Kasumi-1 (cell line): ENCODE data around the gene PDE1C.

Experiments used
- DNase-seq, 2 experiments: peaks; one replicate each; lab custom pipeline; 2025; lab: John Stamatoyannopoulos, UW

PDE1C gene

DNA sequence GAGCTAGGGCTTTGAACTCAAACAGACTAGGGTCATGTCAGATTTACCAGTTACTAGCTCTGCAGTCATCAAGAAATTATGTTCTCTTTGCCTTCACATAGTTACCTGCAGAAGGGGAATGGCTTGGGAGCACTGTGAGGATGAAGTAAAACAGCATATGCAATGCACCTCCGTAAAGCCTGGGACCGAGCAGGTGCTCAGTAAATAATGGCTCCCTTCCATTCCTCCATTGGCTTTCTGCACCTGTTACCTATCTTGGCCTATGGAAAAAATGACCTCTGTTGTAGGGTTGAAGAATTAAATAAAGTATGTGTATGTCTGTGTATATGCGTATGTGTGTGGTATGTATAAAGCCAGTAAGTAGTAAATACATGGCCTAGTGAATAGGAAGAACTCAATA, 78.8 kb downstream of the PDE1C start:
- DNase-seq = no peak

GRCh38 chr7:31986878-31987518, 83.2 kb downstream of the PDE1C start:
- DNase-seq = no peak

DNA sequence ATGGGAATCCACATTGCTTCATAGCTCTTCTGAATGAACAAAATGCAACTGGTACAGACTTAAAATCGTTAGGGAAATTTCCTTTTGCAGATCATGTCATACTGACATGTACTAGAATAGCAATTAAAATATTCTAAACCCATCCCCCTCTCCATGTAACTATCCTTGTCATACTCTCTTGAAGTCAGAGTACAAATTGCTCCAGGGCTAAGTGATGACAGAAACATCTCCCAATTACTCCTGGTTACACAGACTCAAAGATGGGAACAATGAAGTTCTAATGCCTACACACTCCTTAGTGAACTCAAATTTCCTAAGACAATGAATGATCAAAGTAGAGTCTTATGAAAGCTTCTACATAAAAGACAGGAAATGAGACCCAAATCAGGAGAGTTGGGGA, 87.2 kb downstream of the PDE1C start:
- no peak for DNase-seq

GRCh38 chr7:31981874-31982390, 88.3 kb downstream of the PDE1C start:
- DNase-seq = no peak

DNA sequence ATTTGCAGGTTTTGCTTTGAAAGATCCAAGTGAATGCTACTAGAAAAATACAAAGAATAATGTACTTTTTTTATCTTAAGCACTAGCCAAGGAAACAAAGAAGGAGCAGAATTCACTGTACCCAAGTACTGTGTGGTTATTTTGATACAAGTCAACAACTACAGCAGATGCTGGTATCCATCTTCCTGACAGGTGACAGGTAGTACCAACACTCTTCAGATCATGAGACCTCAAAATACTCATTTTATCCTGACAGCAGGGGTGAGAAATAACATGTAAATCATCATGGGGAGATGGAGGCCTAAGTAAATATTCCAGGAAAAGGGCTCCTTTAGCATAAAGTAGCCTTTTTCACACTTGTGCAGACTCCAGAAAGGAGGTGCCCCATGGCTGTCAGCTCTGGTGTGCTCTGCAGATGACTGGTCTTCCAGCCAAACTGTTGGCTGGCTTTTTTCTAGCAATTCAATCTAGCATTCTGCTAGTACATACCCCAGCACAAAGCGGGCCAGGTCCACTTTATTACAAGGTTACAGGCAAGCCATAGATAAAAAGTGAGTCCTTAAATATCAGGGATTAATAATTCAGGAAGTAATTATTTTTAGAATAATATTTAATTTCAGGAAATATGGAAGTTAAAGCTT, 90.4 kb downstream of the PDE1C start:
- no peak for DNase-seq

DNA sequence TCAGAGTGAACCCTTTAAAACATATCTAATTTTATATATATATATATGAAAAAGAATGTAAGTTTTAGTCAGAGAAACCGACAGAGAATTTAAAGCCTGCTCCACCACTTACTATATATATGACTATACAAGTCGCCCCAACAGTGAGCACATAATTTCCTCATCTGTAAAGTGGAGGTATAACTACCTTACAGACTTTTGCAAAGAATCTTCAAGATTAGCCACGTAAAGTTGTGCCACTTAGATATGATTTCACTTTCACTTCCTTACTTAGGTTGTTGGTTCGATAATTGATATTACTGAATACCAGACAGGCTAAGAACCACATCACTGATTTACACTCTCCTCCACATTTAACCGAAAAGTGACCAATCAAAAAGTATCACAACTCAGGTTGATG, 94.7 kb downstream of the PDE1C start:
- DNase-seq = no peak

GRCh38 chr7:31974351-31974750, 95.9 kb downstream of the PDE1C start:
- peak; percentile 37 to 51 for DNase-seq

DNA sequence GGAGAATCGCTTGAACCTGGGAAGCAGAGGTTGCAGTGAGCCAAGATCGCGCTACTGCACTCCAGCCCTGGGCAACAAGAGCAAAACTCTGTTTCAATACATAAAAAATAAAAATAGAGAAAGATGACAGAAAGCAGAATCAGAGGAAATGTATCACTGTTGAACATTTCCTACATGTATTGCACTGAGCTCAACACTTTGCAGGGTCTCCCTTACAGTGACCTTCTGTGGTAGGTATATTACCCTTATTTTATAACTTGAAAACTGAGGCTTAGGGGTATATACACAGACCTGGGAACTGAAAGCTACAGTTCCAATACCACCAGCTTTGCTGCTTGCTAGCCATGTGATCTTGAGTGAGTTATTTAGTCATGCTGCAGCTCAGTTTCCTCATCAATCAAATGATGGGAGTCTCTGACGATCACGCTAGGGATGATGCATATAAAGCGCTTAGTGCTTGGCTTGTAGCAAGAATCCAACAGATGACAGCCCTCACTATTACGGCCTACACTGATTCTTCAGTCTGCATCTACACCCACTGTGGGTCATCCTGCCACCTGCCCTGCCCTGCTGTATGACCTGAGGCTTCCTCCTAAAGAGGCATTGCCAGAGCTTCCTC, 99.0 kb downstream of the PDE1C start:
- no peak for DNase-seq

- DNase-seq = no peak
Observed at GRCh38 chr7:31970501-31970900, 99.7 kb downstream of the PDE1C start.

- no peak for DNase-seq
Observed at GRCh38 chr7:31963569-31964175, 106.5 kb downstream of the PDE1C start.

- DNase-seq = no peak
Observed at GRCh38 chr7:31962246-31962645, 108.0 kb downstream of the PDE1C start.

- DNase-seq = no peak
Observed at GRCh38 chr7:31958226-31958625, 112.0 kb downstream of the PDE1C start.

DNA sequence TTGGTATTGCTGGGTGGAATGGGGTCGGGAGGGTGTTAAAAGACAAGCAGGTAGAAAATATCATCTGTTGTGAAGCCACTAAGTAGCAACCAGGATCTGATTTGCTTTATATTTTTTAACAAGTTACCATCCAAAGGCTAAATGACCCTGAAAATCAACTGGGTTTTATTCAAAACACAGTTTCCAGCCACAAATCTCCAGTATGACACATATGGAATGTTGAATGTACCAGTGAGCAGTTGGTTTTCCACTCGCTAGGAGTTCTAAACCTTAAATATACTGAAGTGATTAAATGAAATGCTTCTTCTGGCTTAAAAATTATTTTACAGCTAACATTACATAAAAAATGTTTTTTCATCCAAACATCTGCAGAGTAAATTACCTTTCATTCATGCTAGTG, 112.5 kb downstream of the PDE1C start:
- DNase-seq = no peak

DNA sequence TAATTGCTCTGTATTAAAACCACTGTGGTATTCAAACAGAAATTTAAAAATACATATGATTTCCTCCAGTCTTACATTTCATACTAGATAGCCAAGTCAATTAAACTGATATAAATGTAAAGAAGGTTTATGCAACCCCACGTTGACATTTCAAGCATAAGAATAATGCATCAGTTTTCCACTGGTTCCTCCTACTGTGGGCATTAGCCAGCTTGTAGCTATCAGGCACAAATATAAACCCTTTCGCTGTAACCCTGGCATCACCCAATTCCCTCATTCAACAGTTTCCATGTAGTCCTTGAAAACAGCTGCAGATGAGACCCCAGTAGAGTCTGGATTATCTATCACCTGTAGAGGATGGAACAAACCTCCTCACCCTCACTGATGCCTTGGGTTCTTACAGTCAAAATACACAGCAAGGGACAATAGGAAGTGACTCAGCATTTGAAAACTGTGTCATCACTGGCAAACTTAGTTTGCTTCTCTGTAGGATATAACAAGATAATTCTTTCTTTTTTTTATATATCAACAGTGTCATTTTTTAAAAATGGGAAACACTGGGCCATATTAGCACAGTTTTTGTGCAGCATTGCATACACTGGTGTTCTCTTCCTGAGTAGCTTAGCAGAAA, 113.0 kb downstream of the PDE1C start:
- DNase-seq = peak; percentile 43 to 52

GRCh38 chr7:31955641-31956040, 114.6 kb downstream of the PDE1C start:
- DNase-seq = no peak

- DNase-seq = no peak
Observed at GRCh38 chr7:31955021-31955420, 115.2 kb downstream of the PDE1C start.

DNA sequence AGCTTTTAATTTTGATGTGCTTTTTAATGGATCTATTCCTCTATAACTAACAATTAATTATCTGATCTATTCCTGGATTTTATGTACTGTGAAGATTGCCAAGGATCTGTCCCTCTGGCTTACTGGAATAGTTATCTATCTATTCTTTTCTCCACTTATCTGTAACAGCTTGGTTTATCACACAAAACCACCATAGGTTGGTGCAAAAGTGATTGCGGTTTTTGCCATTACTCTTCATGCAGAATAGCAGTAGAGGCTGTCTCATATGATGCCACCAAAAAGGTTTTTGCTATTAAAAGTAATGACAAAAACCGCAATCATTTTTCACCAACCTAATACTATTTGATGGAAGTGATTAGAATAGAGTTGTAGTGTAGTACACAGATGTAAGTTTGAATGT, 115.7 kb downstream of the PDE1C start:
- no peak for DNase-seq

GRCh38 chr7:31953432-31953831, 116.8 kb downstream of the PDE1C start:
- DNase-seq = no peak

DNA sequence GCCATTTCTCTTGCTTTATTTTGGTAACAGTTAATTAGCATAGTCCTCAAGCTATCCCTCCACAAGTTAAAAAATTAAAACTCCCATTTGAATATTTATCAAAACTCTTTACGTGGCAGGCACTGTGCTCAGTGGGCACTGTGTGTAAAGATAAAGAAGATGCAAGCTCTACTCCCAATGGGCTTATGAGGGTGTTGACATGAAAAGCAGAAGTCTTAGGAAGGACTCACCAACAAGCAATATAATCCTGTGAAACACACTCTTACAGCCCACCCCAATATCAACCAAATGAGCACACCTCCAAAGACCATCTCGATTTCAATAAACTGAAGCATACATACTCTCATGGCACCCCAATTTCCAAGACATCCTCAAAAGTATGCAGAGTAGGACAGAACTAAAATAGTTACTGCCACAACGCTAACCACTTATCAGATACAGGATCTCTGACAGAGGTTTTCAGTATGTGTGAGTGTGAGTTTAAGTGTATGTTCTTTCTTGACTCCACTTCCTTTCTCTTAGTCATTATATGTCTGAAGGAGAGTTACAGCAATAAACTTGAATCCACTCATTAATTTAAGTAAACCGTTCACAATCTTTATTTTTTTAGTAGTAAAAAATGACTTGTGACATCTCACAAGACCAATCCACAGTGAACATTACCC, 120.0 kb downstream of the PDE1C start:
- DNase-seq = peak; percentile 78 to 81

DNA sequence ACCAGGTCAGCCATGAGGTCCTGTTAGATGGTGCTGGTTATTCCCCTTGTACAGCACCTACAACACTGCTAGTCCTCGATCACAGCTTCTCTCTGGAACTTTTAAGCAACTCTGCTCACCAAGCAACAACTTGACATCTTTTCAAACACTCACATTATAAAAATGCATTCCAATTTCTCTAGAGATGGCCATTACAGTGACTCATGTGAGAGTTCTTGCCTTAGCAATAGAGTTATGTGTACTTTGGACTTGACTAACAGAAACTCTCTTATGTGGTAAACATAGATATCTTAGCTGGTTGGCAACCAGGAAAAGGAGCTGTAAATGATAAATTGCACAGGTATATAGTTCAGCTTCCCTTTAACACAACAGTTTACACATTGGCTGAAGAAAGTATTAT, 122.2 kb downstream of the PDE1C start:
- no peak for DNase-seq

DNA sequence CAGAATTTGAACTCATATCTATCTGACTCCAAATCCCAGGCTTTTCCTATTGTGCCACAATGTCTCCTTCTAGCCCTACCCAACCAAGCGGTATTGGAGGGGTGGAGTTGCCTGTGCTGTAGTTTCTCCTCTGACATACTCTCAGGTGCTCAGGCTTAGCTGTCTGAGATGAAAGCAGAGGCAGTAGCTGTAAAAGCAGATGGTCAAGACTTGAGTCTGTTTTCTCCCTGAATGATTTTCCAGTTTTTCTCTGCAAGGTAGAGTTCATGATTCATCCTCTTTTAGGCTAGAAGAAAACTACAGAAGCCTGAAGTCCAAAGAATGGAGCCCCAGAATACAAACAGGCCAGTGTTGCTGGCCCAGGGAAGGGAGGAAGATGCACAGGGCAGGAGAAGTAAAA, 130.0 kb downstream of the PDE1C start:
- no peak for DNase-seq

- DNase-seq = no peak
Observed at GRCh38 chr7:31939076-31939475, 131.1 kb downstream of the PDE1C start.
